ENCODE data around the gene DGAT2L6.

GRCh38 chrX:70134116-70134477 lies 43.2 kb upstream of the DGAT2L6 start:
- TF ChIP-seq CTCF (conservative IDR thresholded peaks at IDR 0.05; ENCODE audit: low read length), result no peak
- no peak for TF ChIP-seq EZH2phosphoT487 (IDR thresholded peaks at IDR 0.05; ENCODE audit: borderline replicate concordance)
